Stimulated activated naive CD8-positive, alpha-beta T cell treated with anti-CD3 and anti-CD28 coated beads, Interleukin-15, Interleukin-2, amounts not matched to agents 100 ng/mL and 50 ng/mL, for 24 hours (primary cell): ENCODE results near the gene NODAL.

Experiments
- H3K27ac Mint-ChIP-seq: one replicate; pipeline ENCODE4 v1.8.0; 2021; ENCODE audit warnings: mild to moderate bottlenecking, mixed read lengths
- H3K27me3 Mint-ChIP-seq: one replicate; pipeline ENCODE4 v1.8.0; 2021; ENCODE audit warnings: mixed read lengths
- H3K36me3 Mint-ChIP-seq: one replicate; pipeline ENCODE4 v1.8.0; 2021; ENCODE audit warnings: low read depth, mixed read lengths
- H3K4me1 Mint-ChIP-seq: one replicate; pipeline ENCODE4 v1.8.0; 2021; ENCODE audit warnings: low read depth, mixed read lengths
- H3K4me3 Mint-ChIP-seq: one replicate; pipeline ENCODE4 v1.8.0; 2021; ENCODE audit warnings: mild to moderate bottlenecking, mixed read lengths
- H3K9me3 Mint-ChIP-seq: one replicate; pipeline ENCODE4 v1.8.0; 2021; ENCODE audit warnings: mixed read lengths

The NODAL gene

GRCh38 chr10:70456164-70456563, 14.7 kb upstream of the NODAL start:
- H3K4me3 Mint-ChIP-seq: no peak overlapping the region
- H3K4me1 Mint-ChIP-seq: no peaks in the 10 kb centered on the region
- no peak overlapping the region for H3K27ac Mint-ChIP-seq
- H3K36me3 Mint-ChIP-seq: no peaks in the 10 kb centered on the region
- H3K9me3 Mint-ChIP-seq: no peaks in the 10 kb centered on the region
- H3K27me3 Mint-ChIP-seq: peaks cover 44% of the 10 kb centered on the region

GRCh38 chr10:70455213-70455630, 13.7 kb upstream of the NODAL start:
- H3K36me3 Mint-ChIP-seq: no peaks in the 10 kb centered on the region
- H3K4me3 Mint-ChIP-seq: no peak overlapping the region
- no peaks in the 10 kb centered on the region for H3K9me3 Mint-ChIP-seq
- H3K4me1 Mint-ChIP-seq: no peaks in the 10 kb centered on the region
- peaks cover 38% of the 10 kb centered on the region for H3K27me3 Mint-ChIP-seq
- no peak overlapping the region for H3K27ac Mint-ChIP-seq

GRCh38 chr10:70448236-70448635, 6.8 kb upstream of the NODAL start:
- Mint-ChIP-seq H3K27me3 (peaks cover 7% of the 10 kb centered on the region), H3K36me3 (no peaks in the 10 kb centered on the region), H3K4me1 (no peaks in the 10 kb centered on the region), H3K4me3 (no peak overlapping the region), H3K27ac (no peak overlapping the region), H3K9me3 (no peaks in the 10 kb centered on the region)

- H3K9me3 Mint-ChIP-seq: no peaks in the 10 kb centered on the region
- H3K27ac Mint-ChIP-seq: no peak overlapping the region
- peaks cover 24% of the 10 kb centered on the region for H3K27me3 Mint-ChIP-seq
- H3K4me3 Mint-ChIP-seq: no peak overlapping the region
- H3K4me1 Mint-ChIP-seq: peaks cover 1% of the 10 kb centered on the region
- H3K36me3 Mint-ChIP-seq: no peaks in the 10 kb centered on the region
Observed at GRCh38 chr10:70445718-70446657, 4.5 kb upstream of the NODAL start.

GRCh38 chr10:70444744-70445143, 3.3 kb upstream of the NODAL start:
- H3K4me1 Mint-ChIP-seq: peaks cover 9% of the 10 kb centered on the region
- no peaks in the 10 kb centered on the region for H3K9me3 Mint-ChIP-seq
- H3K27me3 Mint-ChIP-seq: peaks cover 34% of the 10 kb centered on the region
- no peak overlapping the region for H3K27ac Mint-ChIP-seq
- no peaks in the 10 kb centered on the region for H3K36me3 Mint-ChIP-seq
- H3K4me3 Mint-ChIP-seq: no peak overlapping the region

- Mint-ChIP-seq H3K4me1 (peaks cover 9% of the 10 kb centered on the region), H3K27ac (no peak overlapping the region), H3K27me3 (peaks cover 47% of the 10 kb centered on the region), H3K4me3 (no peak overlapping the region), H3K9me3 (no peaks in the 10 kb centered on the region), H3K36me3 (no peaks in the 10 kb centered on the region)
Observed at GRCh38 chr10:70442332-70442988, 979 bp upstream of the NODAL start.

- Mint-ChIP-seq H3K36me3 (no peaks in the 10 kb centered on the region), H3K4me1 (peaks cover 9% of the 10 kb centered on the region), H3K4me3 (no peak overlapping the region), H3K9me3 (no peaks in the 10 kb centered on the region), H3K27ac (no peak overlapping the region), H3K27me3 (peaks cover 47% of the 10 kb centered on the region)
Observed at GRCh38 chr10:70441895-70442309, 421 bp upstream of the NODAL start.

GRCh38 chr10:70440296-70441160, 953 bp downstream of the NODAL start:
- no peak overlapping the region for H3K27ac Mint-ChIP-seq
- H3K36me3 Mint-ChIP-seq: no peaks in the 10 kb centered on the region
- peak overlapping the region; percentile 63 for H3K4me3 Mint-ChIP-seq
- no peaks in the 10 kb centered on the region for H3K9me3 Mint-ChIP-seq
- H3K4me1 Mint-ChIP-seq: peaks cover 9% of the 10 kb centered on the region
- peaks cover 47% of the 10 kb centered on the region for H3K27me3 Mint-ChIP-seq

- peaks cover 36% of the 10 kb centered on the region for H3K27me3 Mint-ChIP-seq
- H3K9me3 Mint-ChIP-seq: no peaks in the 10 kb centered on the region
- no peak overlapping the region for H3K27ac Mint-ChIP-seq
- H3K4me3 Mint-ChIP-seq: no peak overlapping the region
- H3K36me3 Mint-ChIP-seq: no peaks in the 10 kb centered on the region
- peaks cover 15% of the 10 kb centered on the region for H3K4me1 Mint-ChIP-seq
Observed at GRCh38 chr10:70437721-70438120, 3.8 kb downstream of the NODAL start.

- Mint-ChIP-seq H3K9me3 (no peaks in the 10 kb centered on the region), H3K27ac (no peak overlapping the region), H3K27me3 (peaks cover 19% of the 10 kb centered on the region), H3K4me1 (peaks cover 17% of the 10 kb centered on the region), H3K4me3 (no peak overlapping the region), H3K36me3 (no peaks in the 10 kb centered on the region)
Observed at GRCh38 chr10:70435241-70436085, 6.0 kb downstream of the NODAL start.

GRCh38 chr10:70433581-70434280, 7.8 kb downstream of the NODAL start:
- Mint-ChIP-seq H3K4me1 (peaks cover 15% of the 10 kb centered on the region), H3K36me3 (no peaks in the 10 kb centered on the region), H3K9me3 (no peaks in the 10 kb centered on the region), H3K27me3 (peaks cover 5% of the 10 kb centered on the region), H3K4me3 (no peak overlapping the region), H3K27ac (no peak overlapping the region)

GRCh38 chr10:70432561-70433263, 8.8 kb downstream of the NODAL start:
- no peaks in the 10 kb centered on the region for H3K27me3 Mint-ChIP-seq
- peaks cover 5% of the 10 kb centered on the region for H3K36me3 Mint-ChIP-seq
- no peak overlapping the region for H3K27ac Mint-ChIP-seq
- H3K4me1 Mint-ChIP-seq: peaks cover 15% of the 10 kb centered on the region
- H3K4me3 Mint-ChIP-seq: no peak overlapping the region
- H3K9me3 Mint-ChIP-seq: no peaks in the 10 kb centered on the region

- Mint-ChIP-seq H3K4me3 (no peak overlapping the region), H3K27ac (no peak overlapping the region), H3K36me3 (peaks cover 5% of the 10 kb centered on the region), H3K9me3 (no peaks in the 10 kb centered on the region), H3K4me1 (peaks cover 15% of the 10 kb centered on the region), H3K27me3 (no peaks in the 10 kb centered on the region)
Observed at GRCh38 chr10:70432101-70432500, 9.4 kb downstream of the NODAL start.
